ENCODE data around the gene PLCD4. TPM values are rescaled to one million over a fixed set of nuclear protein-coding genes. Genes with fewer than 3 reads are reported as not detected.

Gene PLCD4
- total and polyA plus RNA-seq, 5 donors from 2014 or later = 0.12 to 0.54 (median 0.16) TPM; not detected in 2

- Mint-ChIP-seq H3K4me3 (peak overlapping the region; percentile 96 to 99 (median 98)), H3K27me3 (peaks cover 6% of the 10 kb centered on the region), H3K9me3 (peaks cover 0 to 2% (median 0%) of the 10 kb centered on the region in 7 donors), H3K36me3 (peaks cover 15% of the 10 kb centered on the region), H3K27ac (peak overlapping the region; percentile 96 to 100 (median 99)), H3K4me1 (peaks cover 41 to 70% (median 57%) of the 10 kb centered on the region in 4 donors)
- Histone ChIP-seq H3K4me3 (ENCODE audit: low read depth, low read length) (peak overlapping the region; percentile 94), H3K36me3 (ENCODE audit: control insufficient read depth, insufficient read depth, low read length) (peaks cover 21% of the 10 kb centered on the region), H3K9me3 (ENCODE audit: control insufficient read depth in 2 of 2, low read length in 2 of 2) (no peaks in the 10 kb centered on the region), H3K4me1 (ENCODE audit: control insufficient read depth, insufficient read depth, low read length, poor library complexity, severe bottlenecking) (peaks cover 38% of the 10 kb centered on the region), H3K27ac (ENCODE audit: insufficient read depth, low read length, poor library complexity, severe bottlenecking) (peak overlapping the region; percentile 99), H3K27me3 (ENCODE audit: control insufficient read depth, insufficient read depth, low read length) (no peaks in the 10 kb centered on the region)
- no peak for ATAC-seq (ENCODE audit: low read depth in 2 of 2)
- DNase-seq = peak in 2 of 3 donors; percentile 45 to 62
These were observed 38.7 kb upstream of the PLCD4 start for GRCh38 chr2:218569038-218569431.

GRCh38 chr2:218569661-218570500 lies 37.8 kb upstream of the PLCD4 start:
- Mint-ChIP-seq H3K36me3 (peaks cover 13% of the 10 kb centered on the region), H3K27ac (peak overlapping the region; percentile 96 to 100 (median 99)), H3K4me1 (peaks cover 37 to 72% (median 58%) of the 10 kb centered on the region in 4 donors), H3K9me3 (peaks cover 0 to 2% (median 0%) of the 10 kb centered on the region in 7 donors), H3K4me3 (peak overlapping the region; percentile 96 to 99 (median 98)), H3K27me3 (peaks cover 6% of the 10 kb centered on the region)
- DNase-seq (peak in 1 of 3 donors; percentile 24), ATAC-seq (ENCODE audit: low read depth in 2 of 2) (no peak)
- Histone ChIP-seq H3K27me3 (ENCODE audit: control insufficient read depth, insufficient read depth, low read length) (no peaks in the 10 kb centered on the region), H3K9me3 (ENCODE audit: control insufficient read depth in 2 of 2, low read length in 2 of 2) (no peaks in the 10 kb centered on the region), H3K4me3 (ENCODE audit: low read depth, low read length) (peak overlapping the region; percentile 94), H3K36me3 (ENCODE audit: control insufficient read depth, insufficient read depth, low read length) (peaks cover 24% of the 10 kb centered on the region), H3K27ac (ENCODE audit: insufficient read depth, low read length, poor library complexity, severe bottlenecking) (peak overlapping the region; percentile 99), H3K4me1 (ENCODE audit: control insufficient read depth, insufficient read depth, low read length, poor library complexity, severe bottlenecking) (peaks cover 38% of the 10 kb centered on the region)

- Mint-ChIP-seq H3K27ac (peak overlapping the region; percentile 61 to 100 (median 99)), H3K36me3 (peaks cover 16% of the 10 kb centered on the region), H3K4me1 (peaks cover 37 to 76% (median 60%) of the 10 kb centered on the region in 4 donors), H3K4me3 (peak overlapping the region; percentile 96 to 99 (median 98)), H3K27me3 (peaks cover 6% of the 10 kb centered on the region), H3K9me3 (peaks cover 0 to 2% (median 0%) of the 10 kb centered on the region in 7 donors)
- DNase-seq = peak in 1 of 3 donors; percentile 8
- Histone ChIP-seq H3K27me3 (ENCODE audit: control insufficient read depth, insufficient read depth, low read length) (no peaks in the 10 kb centered on the region), H3K27ac (ENCODE audit: insufficient read depth, low read length, poor library complexity, severe bottlenecking) (peak overlapping the region; percentile 99), H3K4me1 (ENCODE audit: control insufficient read depth, insufficient read depth, low read length, poor library complexity, severe bottlenecking) (peaks cover 38% of the 10 kb centered on the region), H3K9me3 (ENCODE audit: control insufficient read depth in 2 of 2, low read length in 2 of 2) (no peaks in the 10 kb centered on the region), H3K4me3 (ENCODE audit: low read depth, low read length) (peak overlapping the region; percentile 94), H3K36me3 (ENCODE audit: control insufficient read depth, insufficient read depth, low read length) (peaks cover 24% of the 10 kb centered on the region)
- ATAC-seq (ENCODE audit: low read depth in 2 of 2) = no peak
These were observed 36.8 kb upstream of the PLCD4 start for GRCh38 chr2:218570850-218571249.

GRCh38 chr2:218576854-218577253 lies 30.8 kb upstream of the PLCD4 start:
- H3K27ac Mint-ChIP-seq = peak overlapping the region in 2 of 3 donors; percentile 25 to 75
- H3K9me3 ChIP-seq (ENCODE audit: control insufficient read depth in 2 of 2, low read length in 2 of 2) = no peaks in the 10 kb centered on the region
- peaks cover 3% of the 10 kb centered on the region for H3K4me1 ChIP-seq (ENCODE audit: control insufficient read depth, insufficient read depth, low read length, poor library complexity, severe bottlenecking)
- H3K9me3 Mint-ChIP-seq = no peaks in the 10 kb centered on the region
- no peaks in the 10 kb centered on the region for H3K27me3 Mint-ChIP-seq
- H3K4me3 ChIP-seq (ENCODE audit: low read depth, low read length) = no peak overlapping the region
- H3K4me3 Mint-ChIP-seq = no peak overlapping the region
- DNase-seq = no peak
- no peak overlapping the region for H3K27ac ChIP-seq (ENCODE audit: insufficient read depth, low read length, poor library complexity, severe bottlenecking)
- peaks cover 18 to 61% (median 43%) of the 10 kb centered on the region in 4 donors for H3K4me1 Mint-ChIP-seq
- H3K36me3 ChIP-seq (ENCODE audit: control insufficient read depth, insufficient read depth, low read length) = peaks cover 31% of the 10 kb centered on the region
- H3K27me3 ChIP-seq (ENCODE audit: control insufficient read depth, insufficient read depth, low read length) = no peaks in the 10 kb centered on the region
- ATAC-seq (ENCODE audit: low read depth in 2 of 2) = no peak
- H3K36me3 Mint-ChIP-seq = peaks cover 11% of the 10 kb centered on the region

- H3K36me3 Mint-ChIP-seq = peaks cover 14% of the 10 kb centered on the region
- H3K27ac Mint-ChIP-seq = peak overlapping the region; percentile 14 to 51 (median 23)
- no peaks in the 10 kb centered on the region for H3K27me3 ChIP-seq (ENCODE audit: control insufficient read depth, insufficient read depth, low read length)
- no peak overlapping the region for H3K4me3 ChIP-seq (ENCODE audit: low read depth, low read length)
- peaks cover 3% of the 10 kb centered on the region for H3K4me1 ChIP-seq (ENCODE audit: control insufficient read depth, insufficient read depth, low read length, poor library complexity, severe bottlenecking)
- no peak overlapping the region for H3K27ac ChIP-seq (ENCODE audit: insufficient read depth, low read length, poor library complexity, severe bottlenecking)
- no peak overlapping the region for H3K4me3 Mint-ChIP-seq
- ATAC-seq (ENCODE audit: low read depth in 2 of 2) = no peak
- no peaks in the 10 kb centered on the region for H3K27me3 Mint-ChIP-seq
- H3K9me3 Mint-ChIP-seq = no peaks in the 10 kb centered on the region
- peaks cover 18 to 60% (median 40%) of the 10 kb centered on the region in 4 donors for H3K4me1 Mint-ChIP-seq
- H3K9me3 ChIP-seq (ENCODE audit: control insufficient read depth in 2 of 2, low read length in 2 of 2) = no peaks in the 10 kb centered on the region
- DNase-seq = no peak
- peaks cover 32% of the 10 kb centered on the region for H3K36me3 ChIP-seq (ENCODE audit: control insufficient read depth, insufficient read depth, low read length)
These were observed 30.0 kb upstream of the PLCD4 start for GRCh38 chr2:218577482-218578220.

- no peak overlapping the region for H3K4me3 ChIP-seq (ENCODE audit: low read depth, low read length)
- peaks cover 33% of the 10 kb centered on the region for H3K36me3 ChIP-seq (ENCODE audit: control insufficient read depth, insufficient read depth, low read length)
- no peak for ATAC-seq (ENCODE audit: low read depth in 2 of 2)
- Mint-ChIP-seq H3K4me3 (peak overlapping the region in 2 of 4 donors; percentile 27 to 43), H3K4me1 (peaks cover 18 to 56% (median 39%) of the 10 kb centered on the region in 4 donors), H3K27ac (peak overlapping the region in 1 of 3 donors; percentile 23), H3K9me3 (no peaks in the 10 kb centered on the region), H3K27me3 (no peaks in the 10 kb centered on the region), H3K36me3 (peaks cover 20% of the 10 kb centered on the region)
- H3K27ac ChIP-seq (ENCODE audit: insufficient read depth, low read length, poor library complexity, severe bottlenecking) = no peak overlapping the region
- H3K4me1 ChIP-seq (ENCODE audit: control insufficient read depth, insufficient read depth, low read length, poor library complexity, severe bottlenecking) = peaks cover 3% of the 10 kb centered on the region
- no peaks in the 10 kb centered on the region for H3K27me3 ChIP-seq (ENCODE audit: control insufficient read depth, insufficient read depth, low read length)
- no peaks in the 10 kb centered on the region for H3K9me3 ChIP-seq (ENCODE audit: control insufficient read depth in 2 of 2, low read length in 2 of 2)
- DNase-seq = no peak
These were observed 29.3 kb upstream of the PLCD4 start for GRCh38 chr2:218578272-218578877.

- Mint-ChIP-seq H3K27ac (peak overlapping the region in 1 of 3 donors; percentile 48), H3K4me3 (no peak overlapping the region), H3K36me3 (peaks cover 31% of the 10 kb centered on the region), H3K4me1 (peaks cover 18 to 37% (median 27%) of the 10 kb centered on the region in 4 donors), H3K27me3 (no peaks in the 10 kb centered on the region), H3K9me3 (no peaks in the 10 kb centered on the region)
- Histone ChIP-seq H3K27ac (ENCODE audit: insufficient read depth, low read length, poor library complexity, severe bottlenecking) (no peak overlapping the region), H3K36me3 (ENCODE audit: control insufficient read depth, insufficient read depth, low read length) (peaks cover 55% of the 10 kb centered on the region), H3K4me1 (ENCODE audit: control insufficient read depth, insufficient read depth, low read length, poor library complexity, severe bottlenecking) (no peaks in the 10 kb centered on the region), H3K9me3 (ENCODE audit: control insufficient read depth in 2 of 2, low read length in 2 of 2) (no peaks in the 10 kb centered on the region), H3K27me3 (ENCODE audit: control insufficient read depth, insufficient read depth, low read length) (no peaks in the 10 kb centered on the region), H3K4me3 (ENCODE audit: low read depth, low read length) (no peak overlapping the region)
- DNase-seq (peak in 1 of 3 donors; percentile 35), ATAC-seq (ENCODE audit: low read depth in 2 of 2) (peak; percentile 31 to 40)
These were observed 25.6 kb upstream of the PLCD4 start for GRCh38 chr2:218582076-218582475.

Data from CD4-positive, CD25-positive, alpha-beta regulatory T cell (primary cell).